A549 (cell line): ENCODE measurements around the gene ZC3HAV1. TPM values are rescaled to one million over a fixed set of nuclear protein-coding genes. Genes with fewer than 3 reads are reported as not detected.
"Not testable (repeated sequence)": the region's sequence is repeated elsewhere in the genome, so short reads cannot be mapped to it uniquely, and the experiment has no call there.

ENCODE experiments used
- ATAC-seq, 2 experiments: fragments of 200-7000 bp in 1 of 2; fragments of >200 bp in 1 of 2; cut with Nextera tagmentation in 1 of 2; cut with Tn5 transposase in 1 of 2; 3 replicates each; pipeline versions ENCODE4 v1.8.0 to v1.9.1; 2018 to 2020; ENCODE audit warnings: mild to moderate bottlenecking in 1 of 2, moderate library complexity in 1 of 2
- CTCF ChIA-PET: fragments of 300-600 bp; sonication (Branson Sonifier 250); formaldehyde crosslinking; extraction: SDS; loops from one replicate; lab custom pipeline; 2021; ENCODE audit warnings: antibody characterized with exemption, inconsistent platforms; lab: Yijun Ruan, JAX
- POLR2A ChIA-PET: fragments of 350-600 bp; formaldehyde crosslinking; extraction: SDS; loops from one replicate; lab custom pipeline; 2021; ENCODE audit warnings: antibody characterized with exemption, inconsistent platforms; lab: Yijun Ruan, JAX
- DNase-seq, 2 experiments: peaks; one replicate each; pipeline versions ENCODE4 v3.0.0 to v3.0.0-alpha.2; 2011 to 2016; ENCODE audit warnings: low read depth in 1 of 2, low spot score in 1 of 2
- FAIRE-seq: peaks from 2 replicates; lab custom pipeline; 2011; peaks lifted over from hg19 to GRCh38; lab: Jason Lieb, UNC
- H3K27ac ChIP-seq, 2 experiments: fragments of >200 bp; sonication (Bioruptor Twin); formaldehyde crosslinking; 3 replicates each; pipeline ENCODE4 v1.5.1; 2016 to 2017
- H3K4me1 ChIP-seq: fragments of >200 bp; sonication (Bioruptor Twin); formaldehyde crosslinking; 3 replicates; pipeline ENCODE4 v1.6.1; 2016
- H3K4me2 ChIP-seq: fragments of >200 bp; sonication (Bioruptor Twin); formaldehyde crosslinking; 3 replicates; pipeline ENCODE4 v1.6.1; 2016
- H3K4me3 ChIP-seq: fragments of >200 bp; sonication (Bioruptor Twin); formaldehyde crosslinking; 3 replicates; pipeline ENCODE4 v1.5.1; 2016
- H3K9me3 ChIP-seq: fragments of >200 bp; sonication (Bioruptor Twin); formaldehyde crosslinking; 3 replicates; pipeline ENCODE4 v1.6.1; 2016
- CBX8 ChIP-seq: fragments of 200-600 bp; sonication (generic); IDR thresholded peaks from 2 replicates; pipeline ENCODE4 v1.6.1; 2016
- EHF ChIP-seq: fragments of 250-450 bp; sonication (Bioruptor Pico); IDR thresholded peaks from 2 replicates; pipeline ENCODE4 v1.5.0; 2020; ENCODE audit warnings: mild to moderate bottlenecking
- FOSL2 ChIP-seq, 2 experiments: fragments of 450-650 bp in 1 of 2; fragments of >200 bp in 1 of 2; sonication (Bioruptor Twin) in 1 of 2; formaldehyde crosslinking; IDR thresholded peaks; 2 replicates each; pipeline versions ENCODE4 v1.5.0 to v1.6.1; 2016 to 2020; ENCODE audit warnings: mild to moderate bottlenecking in 1 of 2, moderate library complexity in 1 of 2
- HDAC2 ChIP-seq: fragments of 200-600 bp; sonication (generic); IDR thresholded peaks from 2 replicates; pipeline ENCODE4 v1.6.1; 2016
- HEYL ChIP-seq: fragments of 250-450 bp; sonication (Bioruptor Pico); IDR thresholded peaks from 2 replicates; pipeline ENCODE4 v1.8.0; 2021; ENCODE audit warnings: mild to moderate bottlenecking, moderate library complexity
- HMGXB4 ChIP-seq: fragments of 250-450 bp; sonication (Bioruptor Pico); IDR thresholded peaks from 2 replicates; pipeline ENCODE4 v1.5.0; 2021; ENCODE audit warnings: mild to moderate bottlenecking, moderate library complexity, borderline replicate concordance
- HOXA7 ChIP-seq: fragments of 250-450 bp; sonication (Bioruptor Pico); IDR thresholded peaks from 2 replicates; pipeline ENCODE4 v1.5.0; 2020; ENCODE audit warnings: mild to moderate bottlenecking, moderate library complexity
- HOXB5 ChIP-seq: fragments of 250-450 bp; sonication (Bioruptor Pico); IDR thresholded peaks from 2 replicates; pipeline ENCODE4 v1.5.0; 2020; ENCODE audit warnings: mild to moderate bottlenecking, moderate library complexity
- JUNB ChIP-seq: fragments of >200 bp; sonication (Bioruptor Twin); formaldehyde crosslinking; IDR thresholded peaks from 2 replicates; pipeline ENCODE4 v1.6.1; 2016
- MYC ChIP-seq: IDR thresholded peaks from 2 replicates; pipeline ENCODE4 v1.6.1; 2012; ENCODE audit warnings: mild to moderate bottlenecking, inconsistent platforms, low read length, improper control_type of control experiment, borderline replicate concordance
- NR3C1 ChIP-seq: fragments of >200 bp; sonication (Bioruptor Twin); formaldehyde crosslinking; IDR thresholded peaks from 3 replicates; pipeline ENCODE4 v1.6.1; 2017
- POLR2A ChIP-seq: IDR thresholded peaks from 2 replicates; pipeline ENCODE4 v1.6.1; 2012; ENCODE audit warnings: mild to moderate bottlenecking, low read length
- RAD21 ChIP-seq, 2 experiments: fragments of >200 bp in 1 of 2; sonication (Bioruptor Twin) in 1 of 2; formaldehyde crosslinking in 1 of 2; IDR thresholded peaks in 1 of 2; conservative IDR thresholded peaks in 1 of 2; 2 replicates in 1 of 2; 3 replicates in 1 of 2; pipeline ENCODE4 v1.6.1; 2012 to 2018; ENCODE audit warnings: inconsistent platforms in 1 of 2
- RARB ChIP-seq: fragments of 250-450 bp; sonication (Bioruptor Pico); IDR thresholded peaks from 2 replicates; pipeline ENCODE4 v1.8.0; 2021; ENCODE audit warnings: mild to moderate bottlenecking, moderate library complexity
- RNF2 ChIP-seq: fragments of 200-600 bp; sonication (generic); IDR thresholded peaks from 2 replicates; pipeline ENCODE4 v1.6.1; 2016; ENCODE audit warnings: low read depth, mild to moderate bottlenecking, antibody characterized with exemption, moderate library complexity, borderline replicate concordance
- SMC3 ChIP-seq: fragments of >200 bp; sonication (Bioruptor Twin); formaldehyde crosslinking; IDR thresholded peaks from 3 replicates; pipeline ENCODE4 v1.6.1; 2018; ENCODE audit warnings: inconsistent platforms
- ZC3H11A ChIP-seq: fragments of 450-650 bp; IDR thresholded peaks from 2 replicates; pipeline ENCODE4 v1.6.1; 2014; ENCODE audit warnings: antibody characterized with exemption, mild to moderate bottlenecking
- ZFP36 ChIP-seq: fragments of 450-650 bp; IDR thresholded peaks from 2 replicates; pipeline ENCODE4 v1.6.1; 2014; ENCODE audit warnings: borderline replicate concordance; ENCODE audit not compliant: partially characterized antibody
- ZSCAN20 ChIP-seq: fragments of 250-450 bp; sonication (Bioruptor Pico); IDR thresholded peaks from 2 replicates; pipeline ENCODE4 v1.8.0; 2022; ENCODE audit warnings: mild to moderate bottlenecking, moderate library complexity
- WGBS: methylation state at CpG from one replicate; pipeline ENCODE4 v1.1.6; 2017; ENCODE audit errors: missing lambda C conversion rate; 5-methylcytosine and 5-hydroxymethylcytosine counted together
- polyA plus RNA-seq, 4 experiments: library from polyadenylated mRNA; depleted of rRNA in 3 of 4; stranded (reverse); fragments of >200 nt; fragmentation: RNase III in 1 of 4; extraction: RNeasy Plus Mini Kit Qiagen cat#74134 plus additional on column Dnase treatment in 1 of 4; gene quantifications; 2 replicates in 3 of 4; 3 replicates in 1 of 4; pipeline ENCODE4 v1.2.3, GENCODE V29; 2011 to 2017
- TF ChIP-seq, protein P1 (sequence below): fragments of 200-600 bp; sonication (generic); IDR thresholded peaks from 2 replicates; pipeline ENCODE4 v1.6.1; 2016; ENCODE audit warnings: antibody characterized with exemption, mild to moderate bottlenecking, moderate library complexity
- TF ChIP-seq, protein P2 (sequence below): IDR thresholded peaks from 2 replicates; pipeline ENCODE4 v1.6.1; 2012; ENCODE audit warnings: low read depth, borderline replicate concordance

Gene ZC3HAV1
- polyA plus RNA-seq, 2 of the 4 experiments (the other 2 are of a cell fraction): 22.2 to 32.1 TPM

DNA sequence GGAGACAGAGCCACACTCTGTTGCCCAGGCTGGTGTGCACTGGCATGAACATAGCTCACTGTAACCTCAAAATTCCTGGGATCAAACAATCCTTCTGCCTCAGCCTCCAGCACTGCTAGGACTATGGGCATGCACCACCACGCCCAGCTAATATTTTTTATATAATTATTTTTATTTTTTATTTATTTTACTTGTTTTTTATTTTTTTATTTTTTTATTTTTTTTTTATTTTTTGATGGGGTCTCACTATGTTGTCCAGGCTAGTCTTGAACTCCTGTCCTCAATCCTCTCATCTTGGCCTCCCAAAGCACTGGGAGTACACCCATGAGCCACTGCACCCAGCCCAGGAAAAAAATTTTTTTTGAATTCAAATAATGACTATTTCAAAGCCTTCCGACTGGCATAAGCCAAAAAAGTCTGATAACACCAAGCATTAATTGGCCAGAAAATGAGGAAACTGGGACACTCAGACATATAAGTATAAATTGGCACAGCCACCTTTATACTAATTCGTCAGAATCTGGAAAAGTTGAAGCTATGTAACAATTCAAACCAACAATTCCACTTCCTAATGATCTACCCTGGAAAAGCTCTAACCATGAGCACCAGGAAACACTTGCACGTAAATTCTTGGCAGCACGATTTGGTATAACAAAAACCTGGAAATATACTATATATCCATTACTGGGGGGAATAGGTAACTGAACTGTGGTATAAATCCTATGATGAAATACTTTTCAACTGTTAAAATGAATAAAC is 6.3 kb downstream of the ZC3HAV1 start (continued):
- TF ChIP-seq, protein P1, sequence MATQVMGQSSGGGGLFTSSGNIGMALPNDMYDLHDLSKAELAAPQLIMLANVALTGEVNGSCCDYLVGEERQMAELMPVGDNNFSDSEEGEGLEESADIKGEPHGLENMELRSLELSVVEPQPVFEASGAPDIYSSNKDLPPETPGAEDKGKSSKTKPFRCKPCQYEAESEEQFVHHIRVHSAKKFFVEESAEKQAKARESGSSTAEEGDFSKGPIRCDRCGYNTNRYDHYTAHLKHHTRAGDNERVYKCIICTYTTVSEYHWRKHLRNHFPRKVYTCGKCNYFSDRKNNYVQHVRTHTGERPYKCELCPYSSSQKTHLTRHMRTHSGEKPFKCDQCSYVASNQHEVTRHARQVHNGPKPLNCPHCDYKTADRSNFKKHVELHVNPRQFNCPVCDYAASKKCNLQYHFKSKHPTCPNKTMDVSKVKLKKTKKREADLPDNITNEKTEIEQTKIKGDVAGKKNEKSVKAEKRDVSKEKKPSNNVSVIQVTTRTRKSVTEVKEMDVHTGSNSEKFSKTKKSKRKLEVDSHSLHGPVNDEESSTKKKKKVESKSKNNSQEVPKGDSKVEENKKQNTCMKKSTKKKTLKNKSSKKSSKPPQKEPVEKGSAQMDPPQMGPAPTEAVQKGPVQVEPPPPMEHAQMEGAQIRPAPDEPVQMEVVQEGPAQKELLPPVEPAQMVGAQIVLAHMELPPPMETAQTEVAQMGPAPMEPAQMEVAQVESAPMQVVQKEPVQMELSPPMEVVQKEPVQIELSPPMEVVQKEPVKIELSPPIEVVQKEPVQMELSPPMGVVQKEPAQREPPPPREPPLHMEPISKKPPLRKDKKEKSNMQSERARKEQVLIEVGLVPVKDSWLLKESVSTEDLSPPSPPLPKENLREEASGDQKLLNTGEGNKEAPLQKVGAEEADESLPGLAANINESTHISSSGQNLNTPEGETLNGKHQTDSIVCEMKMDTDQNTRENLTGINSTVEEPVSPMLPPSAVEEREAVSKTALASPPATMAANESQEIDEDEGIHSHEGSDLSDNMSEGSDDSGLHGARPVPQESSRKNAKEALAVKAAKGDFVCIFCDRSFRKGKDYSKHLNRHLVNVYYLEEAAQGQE: no peak
- TF ChIP-seq JUNB (no peak), SMC3 (no peak), ZC3H11A (no peak)

DNA sequence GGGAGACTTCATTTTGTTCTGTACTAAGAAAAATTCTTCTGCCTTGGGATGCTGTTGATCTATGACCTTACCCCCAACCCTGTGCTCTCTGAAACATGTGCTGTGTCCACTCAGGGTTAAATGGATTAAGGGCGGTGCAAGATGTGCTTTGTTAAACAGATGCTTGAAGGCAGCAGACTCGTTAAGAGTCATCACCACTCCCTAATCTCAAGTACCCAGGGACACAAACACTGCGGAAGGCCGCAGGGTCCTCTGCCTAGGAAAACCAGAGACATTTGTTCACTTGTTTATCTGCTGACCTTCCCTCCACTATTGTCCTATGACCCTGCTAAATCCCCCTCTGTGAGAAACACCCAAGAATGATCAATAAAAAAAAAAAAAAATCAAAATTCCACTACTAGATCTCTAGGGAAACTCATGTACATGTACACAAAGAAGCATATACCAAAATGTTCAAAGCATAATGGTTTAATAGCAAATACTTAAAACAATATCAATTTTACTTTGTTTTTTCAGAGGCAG is 7.8 kb downstream of the ZC3HAV1 start:
- WGBS: 58% methylated on average over 4 of the region's 4 CpGs
- ATAC-seq, DNase-seq, H3K4me3 ChIP-seq, H3K4me2 ChIP-seq, H3K27ac ChIP-seq, FAIRE-seq, CTCF ChIA-PET, POLR2A ChIA-PET, H3K9me3 ChIP-seq: not testable (repeated sequence)
- peaks cover 35% of the 10 kb centered on the region; the same call in 2 of the 3 replicates for H3K4me1 ChIP-seq

DNA sequence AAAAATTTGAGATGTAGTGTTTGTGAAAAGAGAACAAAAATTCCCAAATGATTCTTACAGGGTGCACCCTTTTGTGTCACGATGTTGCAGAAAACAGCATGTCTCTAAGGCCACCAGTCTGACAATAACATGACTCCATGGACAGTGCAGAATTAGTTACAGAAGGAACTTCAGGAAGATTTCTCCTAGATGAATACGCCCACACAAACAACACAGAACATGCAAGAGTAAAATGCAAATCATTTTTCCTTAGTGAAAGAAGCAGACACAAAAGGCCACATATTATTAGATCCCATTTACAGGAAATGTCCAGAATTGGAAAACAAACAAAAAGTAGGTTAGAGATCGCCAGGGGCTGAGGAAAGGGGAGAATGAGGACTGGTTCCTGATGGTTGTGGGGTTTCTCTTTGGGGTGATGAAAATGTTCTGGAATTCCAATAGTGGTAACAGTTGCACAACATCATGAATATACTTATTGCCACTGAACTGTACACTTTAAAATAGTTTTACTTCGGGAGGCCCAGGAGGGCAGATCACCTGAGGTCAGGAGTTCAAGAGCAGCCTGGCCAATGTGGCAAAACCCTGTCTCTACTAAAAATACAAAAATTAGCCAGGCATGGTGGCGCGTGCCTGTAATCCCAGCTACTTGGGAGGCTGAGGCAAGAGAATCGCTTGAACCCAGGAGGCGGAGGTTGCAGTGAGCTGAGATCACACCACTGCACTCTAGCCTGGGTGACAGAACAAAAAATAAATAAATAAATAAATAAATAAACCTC is 10.2 kb downstream of the ZC3HAV1 start:
- H3K27ac ChIP-seq: no peak overlapping the region
- H3K4me1 ChIP-seq: peaks cover 33% of the 10 kb centered on the region; the same call in 2 of the 3 replicates
- H3K9me3 ChIP-seq: no peaks in the 10 kb centered on the region
- ATAC-seq (no peak), FAIRE-seq (no peak), DNase-seq (no peak)
- no peak overlapping the region for H3K4me2 ChIP-seq
- ChIA-PET CTCF (interaction anchor here (1.3 kb wide), 1 partner anchor 24 kb away, joined by 6 read pairs; no protein-coding TSS in a partner anchor), POLR2A (no interaction called here)
- TF ChIP-seq HOXA7 (CRISPR knock-in tag) (no peak), FOSL2 (IDR thresholded peaks at IDR 0.05) (no peak), FOSL2 (CRISPR knock-in tag; IDR thresholded peaks at IDR 0.05) (no peak), HEYL (CRISPR knock-in tag) (no peak), MYC (no peak), HOXB5 (no peak), SMC3 (no peak), EHF (CRISPR knock-in tag) (no peak), RARB (CRISPR knock-in tag) (no peak), RAD21 (conservative IDR thresholded peaks at IDR 0.05 in 1 of 2, IDR thresholded peaks at IDR 0.05 in 1 of 2) (no peak), NR3C1 (no peak), CBX8 (no peak), ZSCAN20 (CRISPR knock-in tag) (no peak), POLR2A (no peak), HMGXB4 (CRISPR knock-in tag) (no peak), RNF2 (no peak), HDAC2 (no peak), ZFP36 (no peak)
- TF ChIP-seq, protein P1: no peak
- TF ChIP-seq, protein P2, sequence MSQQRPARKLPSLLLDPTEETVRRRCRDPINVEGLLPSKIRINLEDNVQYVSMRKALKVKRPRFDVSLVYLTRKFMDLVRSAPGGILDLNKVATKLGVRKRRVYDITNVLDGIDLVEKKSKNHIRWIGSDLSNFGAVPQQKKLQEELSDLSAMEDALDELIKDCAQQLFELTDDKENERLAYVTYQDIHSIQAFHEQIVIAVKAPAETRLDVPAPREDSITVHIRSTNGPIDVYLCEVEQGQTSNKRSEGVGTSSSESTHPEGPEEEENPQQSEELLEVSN: no peak
- WGBS: 84% methylated on average over 8 of the region's 8 CpGs
- no peak overlapping the region for H3K4me3 ChIP-seq
